Fibroblast of upper back skin (primary cell): Measurements from ENCODE around the gene SLC2A1.
A peak's percentile ranks its signal among the peaks of the same experiment; 100 is the strongest.

ENCODE experiments used
- DNase-seq: peaks from one replicate; pipeline ENCODE4 v3.0.0-alpha.2; 2013

The SLC2A1 gene

DNA sequence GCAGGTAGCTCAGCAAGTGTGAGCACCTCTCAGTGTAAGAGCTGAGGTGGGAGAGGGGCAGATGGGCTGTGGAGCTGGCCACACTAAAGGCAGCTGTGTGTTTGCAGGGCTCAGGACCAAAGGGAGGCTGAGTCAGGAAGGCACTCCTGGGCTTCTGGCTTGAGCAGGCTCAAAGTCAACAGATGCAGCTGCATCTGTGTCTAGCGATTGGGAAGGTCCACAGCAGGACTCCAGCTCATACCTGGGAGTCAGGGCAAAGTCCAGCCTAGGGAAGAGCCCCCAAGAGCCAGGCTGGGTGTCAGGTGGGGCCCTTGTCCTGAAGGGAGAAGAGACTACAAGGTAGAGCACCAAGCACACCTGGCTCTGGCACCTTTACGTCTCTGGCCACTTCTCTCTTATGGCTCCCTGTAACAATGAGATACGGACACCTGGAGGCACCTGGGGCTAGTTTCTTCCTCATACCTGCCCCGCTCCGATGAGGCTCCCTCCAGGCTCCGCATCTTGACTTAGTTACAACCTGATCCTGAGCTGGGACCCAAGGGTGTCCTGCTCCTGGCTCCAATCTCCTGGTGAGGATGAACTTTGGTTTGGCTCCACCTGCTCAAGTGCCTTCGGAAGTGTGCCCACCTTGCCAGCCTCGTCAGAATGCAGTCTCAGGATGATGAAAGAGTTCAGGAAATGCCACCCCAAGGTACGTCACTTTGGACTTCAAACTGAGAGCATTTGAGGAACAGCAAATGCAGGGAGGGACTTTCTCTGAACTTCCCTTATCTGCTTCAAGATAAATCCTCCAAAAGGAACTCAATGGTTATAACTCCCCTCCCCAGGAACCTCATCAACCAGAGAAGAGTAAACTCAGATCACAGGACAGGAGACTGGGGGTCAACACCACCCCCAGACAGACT, 21.5 kb upstream of the SLC2A1 start:
- no peak for DNase-seq

GRCh38 chr1:42979036-42979430, 20.4 kb upstream of the SLC2A1 start:
- no peak for DNase-seq

DNA sequence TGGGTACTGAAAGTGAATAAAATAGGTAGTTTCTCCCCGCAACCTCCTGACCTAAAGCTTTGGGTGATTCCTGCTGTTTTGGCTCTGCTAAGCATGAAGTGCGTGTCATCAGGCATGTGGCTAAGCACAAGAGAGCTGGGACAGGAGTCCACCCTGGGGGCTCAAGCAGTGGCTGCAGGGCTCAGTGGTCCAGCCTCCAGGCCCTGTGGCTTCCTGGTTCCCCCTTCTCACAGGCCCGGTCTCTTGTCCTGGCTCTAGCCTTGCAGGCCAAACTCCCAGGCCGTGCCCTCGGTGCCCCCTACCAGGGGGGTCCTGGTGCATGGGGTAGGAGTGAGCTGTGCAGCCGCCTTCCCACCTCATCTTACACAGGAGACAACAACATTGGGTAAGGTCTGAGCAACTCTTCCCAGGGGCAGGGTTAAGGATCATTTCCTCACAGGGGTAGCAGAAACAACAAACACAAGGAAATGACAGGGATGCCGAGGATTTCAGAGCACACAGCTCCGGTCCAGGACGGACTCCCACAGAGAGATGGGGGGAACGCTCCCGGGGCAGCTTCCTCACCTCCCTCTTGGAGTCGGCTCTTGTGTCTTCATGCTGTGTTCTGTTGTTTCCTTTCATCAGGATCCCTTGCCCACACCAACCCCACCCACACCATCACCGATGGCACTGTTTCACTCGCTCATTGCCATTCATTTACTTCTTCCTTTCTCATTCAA, 19.8 kb upstream of the SLC2A1 start:
- no peak for DNase-seq

GRCh38 chr1:42977653-42978052, 19.0 kb upstream of the SLC2A1 start:
- no peak for DNase-seq

DNA sequence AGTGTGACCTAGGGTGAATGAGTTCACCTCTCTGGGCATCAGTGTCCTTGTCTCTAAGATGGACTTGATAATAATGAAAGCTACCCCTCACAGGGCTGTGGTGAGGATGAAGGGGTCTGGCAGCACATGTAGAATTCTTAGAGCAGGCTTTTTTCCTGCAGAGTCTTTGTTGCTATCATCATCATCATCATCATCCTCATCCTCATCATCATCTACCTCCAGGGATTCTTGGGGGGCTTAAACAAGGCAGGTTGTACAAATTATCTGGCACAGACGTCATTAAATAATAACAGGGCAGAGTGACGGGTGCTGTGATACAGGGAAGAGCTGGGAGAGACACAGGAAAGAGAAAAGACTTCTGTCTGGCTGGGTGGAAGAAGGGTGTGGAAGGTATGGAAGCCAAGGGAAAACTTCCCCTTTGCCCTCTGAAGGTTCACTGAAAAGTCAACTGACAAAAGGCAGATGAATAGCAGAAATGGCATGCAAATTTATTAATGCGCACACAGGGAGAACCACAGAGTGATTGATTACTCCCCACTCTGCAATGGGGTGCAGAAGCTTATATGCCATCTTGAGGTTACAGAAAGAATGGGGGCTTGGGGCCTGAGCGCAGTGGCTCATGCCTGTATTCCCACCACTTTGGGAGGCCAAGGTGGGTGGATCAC, 17.0 kb upstream of the SLC2A1 start:
- no peak for DNase-seq

GRCh38 chr1:42974767-42975437, 16.2 kb upstream of the SLC2A1 start:
- no peak for DNase-seq

DNA sequence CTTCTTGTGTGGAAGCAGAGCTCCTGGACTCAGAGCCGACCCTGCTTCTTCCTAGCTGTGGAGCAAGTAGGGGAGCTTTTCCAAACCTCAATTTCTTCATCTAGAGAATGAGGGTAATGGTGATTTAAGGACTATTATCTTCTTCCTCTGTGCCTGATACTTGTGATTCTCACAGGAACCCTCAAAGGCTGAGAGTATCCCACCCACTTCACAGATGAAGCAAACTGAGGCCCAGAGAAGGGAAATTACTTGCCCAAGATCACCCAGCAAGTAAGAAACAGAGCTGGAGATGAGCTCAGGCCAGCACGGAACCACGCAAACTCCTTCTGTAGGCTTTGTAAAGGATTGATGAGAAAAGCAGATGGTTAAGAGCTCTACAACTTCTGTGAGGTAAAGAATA, 15.1 kb upstream of the SLC2A1 start:
- DNase-seq: no peak

DNA sequence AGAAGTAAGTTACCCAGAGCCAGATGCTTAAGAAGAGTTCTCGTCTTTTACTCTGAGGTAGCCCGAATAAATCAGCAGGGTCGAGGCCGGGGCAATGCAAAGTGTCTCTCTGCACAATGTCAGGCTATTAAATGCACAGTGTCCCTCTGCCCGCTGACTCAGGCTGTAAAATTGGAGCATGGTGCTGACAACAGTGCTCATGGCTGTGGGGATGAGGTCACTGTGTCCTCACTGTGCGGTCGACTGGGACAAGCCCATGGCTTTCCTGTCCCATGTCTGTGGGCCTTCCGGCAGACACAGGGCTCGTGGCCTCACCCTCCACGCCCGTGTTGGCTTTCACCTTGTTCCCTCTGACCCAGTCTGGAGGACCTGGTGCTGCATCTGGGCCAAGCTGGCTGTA, 14.6 kb upstream of the SLC2A1 start:
- DNase-seq: no peak

GRCh38 chr1:42971841-42972291, 13.2 kb upstream of the SLC2A1 start:
- peak; percentile 88 for DNase-seq

DNA sequence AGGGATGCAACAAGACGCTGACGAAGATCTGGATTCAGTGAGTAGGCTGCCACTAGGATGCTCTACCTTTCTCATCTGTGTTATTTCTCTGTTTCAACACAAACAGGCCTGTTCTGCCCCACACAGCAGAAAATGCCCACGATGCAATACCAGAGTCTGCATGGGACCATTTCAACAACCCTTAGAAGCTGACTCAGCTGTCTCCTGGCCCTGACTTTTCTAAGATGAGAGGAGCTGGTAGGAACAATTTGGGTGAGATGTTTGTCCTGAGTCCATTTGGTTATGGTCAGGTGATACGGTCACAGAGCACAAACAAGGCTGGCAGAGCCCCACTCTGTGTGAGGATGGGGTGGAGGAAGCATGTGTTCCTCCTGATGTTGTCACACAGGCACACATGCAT, 11.5 kb upstream of the SLC2A1 start:
- no peak for DNase-seq

- no peak for DNase-seq
Measured at GRCh38 chr1:42968654-42969053, 10.0 kb upstream of the SLC2A1 start.

- peak; percentile 95 for DNase-seq
Measured at GRCh38 chr1:42966688-42967612, 8.3 kb upstream of the SLC2A1 start.

DNA sequence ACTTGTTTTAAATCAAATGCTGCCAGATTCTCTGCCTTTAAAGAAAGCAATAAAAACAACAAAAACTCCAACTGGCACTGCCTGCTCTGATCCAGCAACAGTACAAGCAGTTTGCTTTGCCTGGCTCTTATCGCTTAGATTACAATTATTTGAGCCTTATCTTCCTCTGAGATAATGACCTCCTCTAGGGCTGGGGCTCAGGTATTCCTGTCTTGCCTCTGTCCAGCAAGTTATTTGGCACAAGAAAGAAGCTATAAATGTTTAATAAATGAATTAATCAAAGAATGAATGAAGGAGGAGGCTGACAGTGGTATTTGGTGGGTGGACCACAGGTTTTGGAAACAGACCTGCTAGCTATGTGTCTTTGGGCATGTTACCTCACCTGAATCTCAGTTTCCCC, 6.7 kb upstream of the SLC2A1 start:
- no peak for DNase-seq

DNA sequence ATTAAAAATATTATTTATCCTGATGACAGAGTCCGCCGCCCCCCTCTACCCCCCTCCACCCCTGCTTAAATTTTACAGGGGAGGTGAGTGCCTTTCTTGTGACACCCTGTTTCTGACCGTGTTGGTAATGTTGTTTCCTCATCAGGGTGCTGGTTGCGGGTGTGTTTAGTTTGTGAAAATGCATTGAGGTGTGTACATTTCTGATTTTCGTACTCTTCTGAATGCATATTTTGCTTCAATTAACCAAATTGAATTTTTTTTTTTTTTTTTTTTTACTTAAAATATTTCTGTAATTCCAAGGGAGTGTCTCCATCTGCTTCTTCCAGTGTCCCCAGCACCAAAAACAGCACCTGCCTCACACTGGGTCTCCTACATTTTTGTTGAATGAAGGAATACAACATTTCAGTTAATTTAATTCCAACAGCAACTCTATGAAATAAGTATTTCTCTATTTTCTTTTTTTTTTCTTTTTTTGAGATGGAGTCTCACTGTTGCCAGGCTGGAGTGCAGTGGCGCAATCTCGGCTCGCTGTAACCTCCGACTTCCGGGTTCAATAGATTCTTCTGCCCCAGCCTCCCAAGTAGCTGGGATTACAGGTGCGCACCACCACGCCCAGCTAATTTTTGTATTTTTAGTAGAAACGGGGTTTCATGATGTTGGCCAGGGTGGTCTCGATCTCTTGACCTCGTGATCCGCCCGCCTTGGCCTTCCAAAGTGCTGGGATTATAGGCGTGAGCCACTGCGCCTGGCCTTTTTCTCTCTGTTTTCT, 5.6 kb upstream of the SLC2A1 start:
- no peak for DNase-seq

- DNase-seq: peak; percentile 86
Measured at GRCh38 chr1:42963378-42964043, 4.8 kb upstream of the SLC2A1 start.

DNA sequence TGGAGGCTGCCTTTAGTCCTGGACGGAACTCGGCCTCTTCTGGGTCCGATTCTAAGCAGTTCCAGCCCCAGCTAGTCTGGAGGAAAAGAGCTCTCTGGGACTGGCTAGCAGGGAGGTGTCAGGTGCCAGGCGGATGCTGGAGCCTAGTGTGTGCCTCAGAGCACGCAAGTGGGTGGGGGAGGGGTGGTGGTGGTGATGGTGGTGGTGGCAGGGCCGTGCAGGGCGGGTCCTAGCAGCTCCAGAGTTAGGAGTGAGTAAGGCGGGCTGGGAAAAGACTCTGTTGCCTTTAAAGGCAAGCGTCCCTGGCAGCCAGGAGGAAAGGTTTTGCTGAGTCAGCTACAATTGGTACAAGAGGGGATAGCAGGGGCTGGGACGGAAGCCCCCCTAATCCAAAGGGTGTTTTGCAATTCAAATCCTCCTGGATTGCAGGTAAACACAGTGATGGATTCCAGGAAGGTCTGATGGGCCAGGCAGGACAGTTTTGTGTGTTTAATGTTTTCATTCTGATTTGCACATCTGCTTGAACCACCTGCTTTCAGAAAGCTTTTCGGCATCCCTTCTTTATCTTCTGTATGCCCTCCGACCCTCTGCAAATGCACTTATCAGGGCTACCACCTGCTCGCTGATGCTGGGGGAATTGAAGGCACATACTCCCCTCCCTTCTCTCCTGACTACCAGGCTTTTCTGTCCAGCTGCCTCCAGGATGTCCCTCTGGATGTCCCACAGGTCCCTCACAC, 4.1 kb upstream of the SLC2A1 start:
- peak; percentile 69 for DNase-seq

DNA sequence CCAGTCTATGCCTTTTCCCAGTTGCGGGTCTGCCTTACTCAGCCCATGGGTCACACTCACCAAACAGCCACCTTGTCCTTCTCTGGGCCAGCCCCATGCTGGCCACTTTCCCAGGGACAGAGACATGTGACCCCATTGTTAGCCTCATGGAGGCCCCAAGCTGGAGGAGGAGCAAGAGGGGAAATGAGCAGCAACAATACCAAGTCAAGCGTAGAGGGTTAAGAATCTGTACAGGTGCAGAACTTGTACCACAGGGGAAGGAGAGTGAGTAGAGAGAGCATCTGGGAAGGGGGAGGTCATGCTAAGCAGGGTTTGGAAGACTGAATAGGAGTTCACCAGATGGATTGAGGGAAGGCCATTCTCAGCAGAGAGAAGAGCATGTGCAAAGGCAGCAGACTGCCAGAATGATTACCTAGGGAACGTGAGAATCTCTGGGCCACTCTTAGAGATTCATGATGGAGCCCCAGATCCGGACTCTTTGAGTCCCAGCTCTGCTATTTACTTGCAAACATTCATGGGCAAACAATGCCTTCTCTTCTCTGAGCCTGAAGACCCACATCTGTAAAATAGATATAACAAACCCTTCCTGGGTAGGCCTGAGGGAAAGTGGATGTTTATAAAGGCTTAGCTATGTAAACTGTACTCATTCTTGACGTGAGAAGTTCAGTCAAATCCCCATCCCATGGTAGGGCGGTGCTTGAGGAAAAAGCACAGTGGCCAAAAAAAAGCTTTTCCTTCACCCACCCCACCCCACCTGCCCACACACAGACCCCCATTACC, 2.8 kb upstream of the SLC2A1 start:
- no peak for DNase-seq

DNA sequence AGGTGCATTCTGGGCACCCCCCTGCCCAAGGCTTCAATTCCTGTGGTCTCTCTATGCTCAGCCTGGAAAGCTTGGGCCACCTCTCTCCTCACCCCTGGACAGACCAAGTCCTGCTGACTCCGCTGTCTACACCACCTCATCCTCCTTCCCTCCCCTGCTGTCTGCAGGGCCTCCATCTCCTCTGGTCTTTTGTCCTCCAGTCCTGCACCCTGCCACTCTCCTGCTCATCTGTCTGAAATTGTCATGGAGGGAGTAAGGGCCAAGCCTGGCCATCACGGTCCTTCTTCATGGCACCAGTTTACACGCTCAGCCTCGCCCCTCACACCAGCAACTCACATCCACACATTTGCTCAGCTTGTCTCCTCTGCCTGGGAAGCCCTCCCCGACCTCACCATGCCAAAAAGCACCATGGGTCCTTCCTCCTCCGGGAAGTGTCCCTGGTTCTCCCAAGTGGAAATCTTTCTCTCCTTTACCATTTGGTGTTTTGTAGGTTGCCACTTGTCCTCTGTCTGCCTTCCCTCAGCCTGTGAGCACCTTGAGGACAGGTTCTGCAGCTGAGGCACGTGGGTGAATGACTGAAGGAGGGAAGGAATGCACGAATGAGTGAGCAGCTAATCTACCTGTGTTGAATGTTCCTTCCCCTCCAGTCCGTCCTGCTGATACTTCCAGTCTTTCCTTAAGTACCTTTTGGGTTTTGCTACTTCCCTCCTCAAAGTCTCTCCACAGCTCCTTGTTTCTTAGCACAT, 2.1 kb upstream of the SLC2A1 start:
- DNase-seq: no peak

- DNase-seq: no peak
Measured at GRCh38 chr1:42960122-42960390, 1.4 kb upstream of the SLC2A1 start.
